Hematopoietic multipotent progenitor cell (in vitro differentiated cells): ENCODE measurements around the gene AIFM2. TPM values are rescaled to one million over a fixed set of nuclear protein-coding genes. Genes with fewer than 3 reads are reported as not detected.
"Not testable (repeated sequence)": the region's sequence is repeated elsewhere in the genome, so short reads cannot be mapped to it uniquely, and the experiment has no call there.

ENCODE experiments used
- DNase-seq, 3 donors: peaks; one replicate each; pipeline ENCODE4 v3.0.0-alpha.2; 2011 to 2015; ENCODE audit warnings: low read depth in 2 of 3, low spot score in 2 of 3
- total RNA-seq: library from RNA; depleted of rRNA; stranded (reverse); fragments of >200 nt; gene quantifications from one replicate; pipeline ENCODE4 v1.2.3, GENCODE V29; 2012

AIFM2 gene
- total RNA-seq, 1 donor: 1.1 TPM

- DNase-seq: no peak
These were observed 36.5 kb downstream of the AIFM2 start for GRCh38 chr10:70096016-70096704.

DNA sequence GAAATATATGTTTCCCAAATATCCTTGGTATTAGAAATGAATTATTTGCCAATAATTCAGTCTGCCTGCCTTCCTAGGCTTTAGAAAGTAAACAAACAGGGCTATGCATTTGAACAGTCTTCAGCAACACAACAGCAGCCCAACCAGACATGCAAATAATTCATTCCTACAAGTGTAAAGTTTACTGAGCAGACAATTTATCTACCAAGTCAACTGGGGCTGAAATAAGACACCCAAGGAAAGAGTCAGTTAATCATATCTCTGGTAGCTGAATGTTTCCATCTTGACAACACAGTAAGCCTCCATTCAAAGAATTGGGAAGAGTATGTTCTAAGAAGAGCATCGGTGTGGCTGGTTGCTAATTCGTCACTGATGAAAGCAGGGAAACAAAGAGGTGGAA is 38.4 kb downstream of the AIFM2 start:
- DNase-seq: no peak

GRCh38 chr10:70093335-70093944 is 39.2 kb downstream of the AIFM2 start:
- no peak for DNase-seq

DNA sequence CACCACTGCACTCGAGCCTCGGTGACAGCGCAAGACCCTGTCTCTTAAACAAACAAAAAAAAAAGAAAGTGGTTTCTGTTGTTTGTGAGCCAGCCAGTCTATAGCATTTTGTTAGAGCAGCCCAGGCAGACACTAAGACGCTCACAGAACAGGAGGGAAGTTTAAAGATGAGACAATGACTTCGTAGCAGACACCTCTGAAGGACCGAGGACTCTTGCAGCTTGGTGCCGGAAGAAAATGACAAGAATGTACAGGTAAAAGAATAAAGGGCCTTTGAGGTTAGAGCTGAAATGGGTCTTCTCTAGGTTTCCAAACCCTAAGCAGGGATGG is 40.3 kb downstream of the AIFM2 start:
- no peak for DNase-seq

DNA sequence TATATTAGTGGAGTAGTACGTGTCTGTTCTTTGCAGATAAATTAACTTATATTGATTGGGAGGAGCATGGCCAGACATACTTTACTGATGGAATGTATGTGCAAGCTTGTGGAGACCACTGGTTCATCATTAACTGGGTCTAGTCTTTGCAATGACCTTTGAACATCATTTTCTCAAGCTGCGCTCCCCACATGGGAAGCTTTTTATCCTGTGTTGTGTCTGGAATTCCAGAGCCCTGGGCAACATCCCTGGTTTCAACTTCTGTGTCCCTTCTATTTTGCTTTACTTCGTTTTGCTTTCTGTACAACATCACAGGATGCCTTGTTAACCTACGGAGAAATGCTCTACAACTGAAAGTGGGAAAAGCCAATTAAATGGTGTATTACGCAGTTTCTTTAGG is 41.7 kb downstream of the AIFM2 start:
- DNase-seq: no peak

- DNase-seq: no peak
These were observed 42.6 kb downstream of the AIFM2 start for GRCh38 chr10:70090013-70090412.

- DNase-seq: no peak
These were observed 44.3 kb downstream of the AIFM2 start for GRCh38 chr10:70088308-70088698.

- DNase-seq: no peak
These were observed 44.9 kb downstream of the AIFM2 start for GRCh38 chr10:70087616-70088307.

- DNase-seq: no peak
These were observed 46.5 kb downstream of the AIFM2 start for GRCh38 chr10:70085975-70086613.

DNA sequence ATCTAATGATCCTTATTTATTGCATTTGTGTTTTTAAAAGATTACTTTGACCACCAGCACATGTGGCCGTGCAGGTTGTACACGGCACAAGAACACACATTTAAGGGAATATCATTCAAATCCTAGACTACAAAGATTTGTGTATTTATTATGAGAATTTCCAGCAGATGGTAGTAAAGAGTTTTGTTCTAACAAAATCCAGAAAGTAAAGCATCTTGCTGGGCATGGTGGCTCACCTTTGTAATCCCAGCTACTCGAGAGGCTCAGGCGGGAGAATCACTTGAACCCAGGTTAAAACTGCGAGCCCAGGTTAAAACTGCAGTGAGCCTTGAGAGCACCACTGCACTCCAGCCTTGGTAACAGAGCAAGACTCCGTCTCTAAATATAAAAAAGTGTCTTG is 48.4 kb downstream of the AIFM2 start:
- no peak for DNase-seq

GRCh38 chr10:70080789-70081188 is 51.8 kb downstream of the AIFM2 start:
- not testable (repeated sequence) for DNase-seq

DNA sequence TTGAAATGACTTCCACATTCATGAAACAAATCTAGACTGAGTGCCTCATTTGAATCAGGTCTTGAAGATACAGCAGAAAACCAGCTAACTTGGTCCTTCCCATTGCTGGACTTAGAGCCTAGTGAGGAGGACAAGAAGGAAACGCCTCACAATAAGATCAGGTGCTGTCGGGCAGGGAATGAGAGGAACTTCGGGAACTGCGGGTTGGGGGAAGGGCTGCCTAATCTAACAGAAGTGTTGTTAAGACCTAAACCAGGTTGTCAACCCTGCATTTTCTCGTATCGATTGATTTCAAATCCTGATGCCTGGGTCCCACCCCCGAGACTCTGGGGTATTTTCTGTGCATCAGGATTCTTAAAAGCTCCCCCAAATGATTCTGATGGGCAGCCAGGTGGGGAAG is 53.7 kb downstream of the AIFM2 start:
- no peak for DNase-seq

DNA sequence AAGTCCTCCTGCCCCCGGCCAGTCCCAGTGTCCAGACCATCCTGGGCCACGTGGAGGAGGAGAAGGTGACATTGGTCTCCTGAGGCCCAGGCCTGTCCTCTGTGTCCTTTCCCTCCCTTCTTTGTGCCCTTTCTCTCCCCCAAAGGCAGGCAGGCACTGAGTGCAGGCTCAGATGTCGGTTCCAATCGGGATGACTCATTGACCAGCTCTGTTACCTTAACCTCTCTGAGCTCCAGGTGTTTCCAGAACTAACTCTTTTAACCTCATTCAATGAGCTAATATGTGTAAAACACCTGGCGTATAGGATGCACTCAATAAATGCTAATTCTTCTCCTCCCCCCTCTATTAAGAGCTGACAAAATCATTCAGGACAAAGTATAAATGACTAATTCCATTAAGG is 54.3 kb downstream of the AIFM2 start:
- no peak for DNase-seq

GRCh38 chr10:70074971-70075370 is 57.7 kb downstream of the AIFM2 start:
- DNase-seq: no peak

GRCh38 chr10:70074165-70074564 is 58.5 kb downstream of the AIFM2 start:
- DNase-seq: no peak

DNA sequence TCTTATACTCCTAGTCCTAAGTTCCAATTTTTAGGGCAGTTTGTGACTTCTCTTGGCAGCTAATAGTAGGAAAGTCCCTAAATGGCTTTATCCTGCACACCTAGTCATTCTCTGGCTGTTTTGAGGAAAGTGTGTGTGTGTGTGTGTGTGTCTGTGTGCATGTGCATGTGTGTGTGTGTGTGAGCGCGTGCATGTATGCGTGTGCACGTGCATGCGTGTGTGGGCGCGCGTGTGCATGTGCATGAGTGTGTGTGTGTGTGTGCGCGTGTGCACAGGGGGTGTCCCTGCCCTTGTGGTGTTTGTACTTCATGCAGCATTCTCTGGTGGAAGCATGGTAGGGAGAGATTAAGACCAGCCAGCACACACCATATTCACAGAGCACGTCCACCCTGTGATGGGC is 61.8 kb downstream of the AIFM2 start:
- no peak for DNase-seq

- no peak for DNase-seq
These were observed 63.3 kb downstream of the AIFM2 start for GRCh38 chr10:70069346-70069745.

DNA sequence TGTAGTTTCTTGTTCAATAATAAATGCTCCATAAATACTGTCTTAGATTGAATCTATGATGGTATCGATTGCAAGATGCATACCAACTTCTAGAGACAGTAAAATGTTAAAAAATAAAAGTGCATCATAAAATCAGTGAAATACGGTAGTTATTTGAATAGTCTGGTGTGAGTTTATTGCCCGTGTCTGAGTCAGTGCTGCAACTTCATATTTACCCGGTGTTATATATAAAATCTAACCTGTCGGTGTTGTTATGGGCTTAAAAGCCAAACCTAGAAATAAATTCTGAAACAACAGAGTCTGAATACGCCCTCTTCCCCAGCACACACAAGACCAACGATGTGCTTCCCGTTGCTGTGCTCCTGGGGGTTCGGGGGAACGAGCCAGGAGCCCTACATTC is 63.7 kb downstream of the AIFM2 start:
- DNase-seq: no peak

GRCh38 chr10:70067586-70067985 is 65.0 kb downstream of the AIFM2 start:
- DNase-seq: no peak

GRCh38 chr10:70066190-70066589 is 66.4 kb downstream of the AIFM2 start:
- DNase-seq: no peak

DNA sequence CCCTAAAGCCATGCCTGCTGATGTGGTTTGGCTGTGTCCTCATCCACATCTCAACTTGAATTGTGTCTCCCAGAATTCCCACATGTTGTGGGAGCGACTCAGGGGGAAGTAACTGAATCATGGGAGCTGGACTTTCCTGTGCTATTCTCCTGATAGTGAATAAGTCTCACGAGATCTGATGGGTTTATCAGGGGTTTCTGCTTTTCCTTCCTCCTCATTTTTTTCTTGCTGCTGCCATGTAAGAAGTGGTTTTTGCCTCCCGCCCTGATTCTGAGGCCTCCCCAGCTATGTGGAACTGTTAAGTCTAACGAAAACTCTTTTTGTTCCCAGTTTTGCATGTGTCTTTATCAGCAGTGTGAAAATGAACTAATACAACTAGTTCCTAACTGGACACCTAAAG is 68.1 kb downstream of the AIFM2 start:
- no peak for DNase-seq
